MM.1S (cell line): ENCODE measurements around the gene ZNF695.

ENCODE experiments used
- CTCF ChIP-seq: fragments of 300-600 bp; sonication (generic); IDR thresholded peaks from 2 replicates; pipeline ENCODE4 v1.5.1; 2016; ENCODE audit warnings: antibody characterized with exemption, low read length, mixed read lengths
- EZH2 ChIP-seq: fragments of 300-600 bp; sonication (generic); optimal IDR thresholded peaks from 2 replicates; pipeline ENCODE3; 2017; ENCODE audit warnings: low read depth, mild to moderate bottlenecking, antibody characterized with exemption, low read length, mixed read lengths
- EZH2phosphoT487 ChIP-seq: fragments of 300-600 bp; sonication (generic); IDR thresholded peaks from 2 replicates; pipeline ENCODE4 v1.6.1; 2018; ENCODE audit warnings: antibody characterized with exemption, low read length

- TF ChIP-seq CTCF, result no peak
- no peak for TF ChIP-seq EZH2
- no peak for TF ChIP-seq EZH2phosphoT487
Measured at GRCh38 chr1:247037511-247038320, 29.9 kb upstream of the ZNF695 start.
